Left renal pelvis (tissue), 4 donors: ENCODE results near the gene CAPRIN2. TPM values are rescaled to one million over a fixed set of nuclear protein-coding genes. Genes with fewer than 3 reads are reported as not detected.

Experiments used
- DNase-seq, 4 donors: peaks; one replicate each; pipeline ENCODE4 v3.0.0-alpha.2; 2013; ENCODE audit warnings: low read depth in 4 of 4, low spot score in 3 of 4
- polyA plus RNA-seq, 4 donors: library from polyadenylated mRNA; unstranded; fragments of 120-200 nt; gene quantifications; one replicate each; pipeline ENCODE4 v1.2.1, GENCODE V29; 2013; ENCODE audit not compliant: insufficient read length in 4 of 4

CAPRIN2 gene
- polyA plus RNA-seq, 4 donors: 35.6 to 48.0 (median 37.0) TPM

GRCh38 chr12:30701056-30701455, 53.7 kb downstream of the CAPRIN2 start:
- no peak for DNase-seq

DNA sequence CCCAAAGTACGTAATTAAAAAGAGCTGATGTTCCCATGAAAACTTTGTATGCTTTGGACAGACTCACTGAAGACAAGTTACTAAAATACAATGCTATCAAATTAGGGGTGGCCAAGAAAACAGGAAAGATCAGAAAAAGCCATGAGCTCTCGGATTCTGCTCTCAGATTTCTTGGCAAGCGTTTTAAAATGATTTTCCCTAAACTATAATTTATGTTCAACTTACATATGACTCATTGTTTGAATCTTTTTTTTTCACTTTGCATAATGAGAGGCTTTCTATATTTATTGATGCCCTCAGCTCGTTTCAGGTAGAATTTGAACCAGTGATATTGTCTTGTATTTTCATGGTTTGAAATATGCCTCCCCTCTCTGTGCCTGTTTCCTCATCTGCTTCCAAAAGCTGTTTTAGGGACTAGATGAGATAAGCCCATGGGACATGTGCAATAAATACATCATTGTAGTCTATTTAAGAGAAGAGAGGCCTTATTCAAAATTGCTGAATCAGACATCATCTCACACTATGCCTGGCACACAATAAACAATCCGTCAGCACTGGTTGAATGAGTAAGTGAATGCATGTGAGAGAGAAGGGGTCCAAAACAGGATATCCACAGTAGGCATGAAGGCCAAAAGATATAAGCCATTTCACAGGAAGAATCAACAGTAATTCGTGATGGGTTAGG, 54.4 kb downstream of the CAPRIN2 start:
- DNase-seq: no peak

GRCh38 chr12:30698346-30698745, 56.4 kb downstream of the CAPRIN2 start:
- DNase-seq: no peak

GRCh38 chr12:30696943-30697342, 57.8 kb downstream of the CAPRIN2 start:
- no peak for DNase-seq

DNA sequence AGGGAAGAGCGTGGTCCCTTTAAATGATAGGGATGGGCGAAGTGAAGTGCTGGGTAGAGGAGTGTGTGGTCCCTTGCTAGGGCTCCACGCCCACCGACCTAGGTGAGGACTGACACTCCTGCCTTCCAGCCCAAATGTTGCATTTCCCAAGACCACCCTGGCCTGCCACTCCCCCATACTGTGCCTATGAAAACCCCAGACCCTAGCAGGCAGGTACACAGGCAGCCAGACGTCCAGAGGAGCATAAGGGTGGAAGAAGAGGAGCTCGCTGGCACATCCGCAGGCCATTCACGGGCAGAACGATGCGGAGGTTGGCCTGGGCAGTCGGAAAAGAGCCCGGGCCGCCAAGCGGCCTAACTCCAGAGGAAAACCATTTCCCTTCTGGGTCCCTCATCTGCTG, 58.3 kb downstream of the CAPRIN2 start:
- DNase-seq: no peak

GRCh38 chr12:30696103-30696408, 58.7 kb downstream of the CAPRIN2 start:
- no peak for DNase-seq

DNA sequence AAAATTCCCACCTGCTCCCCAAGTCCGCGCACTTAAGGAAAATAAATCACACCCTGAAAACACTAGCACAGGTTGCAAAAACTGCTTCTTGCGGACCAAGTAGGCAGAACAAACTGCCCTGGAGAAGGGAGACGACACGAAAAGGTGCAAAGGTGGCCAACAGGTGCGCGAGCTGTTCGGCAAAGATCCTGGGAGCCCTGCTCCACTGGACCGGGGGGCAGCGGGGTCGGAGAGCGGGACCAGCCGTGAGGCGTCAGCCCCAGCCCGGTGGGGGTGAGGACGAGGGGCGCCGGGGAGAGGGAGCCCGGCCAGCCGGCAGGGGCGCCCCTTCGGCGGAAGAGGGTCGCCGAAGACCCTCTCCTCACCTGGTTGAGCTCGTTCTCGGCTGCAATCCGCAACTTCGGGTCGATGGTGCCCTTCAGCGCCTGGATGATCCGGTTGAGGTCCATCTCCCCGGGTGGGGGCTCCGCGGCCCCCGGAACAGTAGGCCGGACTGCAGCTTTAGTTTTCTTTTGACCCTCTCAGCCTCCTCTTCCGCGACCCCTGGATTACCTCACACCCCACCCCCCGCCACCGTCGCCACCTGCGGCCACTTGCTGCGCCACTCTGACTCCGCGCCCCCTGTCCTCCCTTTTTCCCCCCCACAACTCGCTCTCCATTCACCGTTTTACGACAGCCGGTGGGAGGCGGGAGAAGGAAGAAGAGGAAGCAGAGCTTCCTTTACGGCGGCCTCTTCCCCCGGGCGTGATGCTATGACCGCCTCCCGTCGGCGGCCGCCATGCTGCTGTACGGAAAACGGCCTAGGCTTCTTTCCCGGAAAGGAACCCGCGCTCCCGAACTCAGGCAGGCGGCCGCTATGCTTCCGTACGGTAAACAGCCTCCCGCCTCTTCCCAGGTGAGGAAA, 59.3 kb downstream of the CAPRIN2 start, which contains the start of gene IPO8:
Gene IPO8 (minus strand): TSS at position 671 of the 904 bp plus-strand sequence. CDS start 222 bp downstream, at position 449.
- DNase-seq: peak; percentile 81 to 92 (median 86)

- peak in 2 of 4 donors; percentile 22 to 25 for DNase-seq
Observed at GRCh38 chr12:30694412-30695198, 60.1 kb downstream of the CAPRIN2 start.

- DNase-seq: no peak
Observed at GRCh38 chr12:30692470-30692869, 62.3 kb downstream of the CAPRIN2 start.

- no peak for DNase-seq
Observed at GRCh38 chr12:30691122-30691879, 63.5 kb downstream of the CAPRIN2 start.

DNA sequence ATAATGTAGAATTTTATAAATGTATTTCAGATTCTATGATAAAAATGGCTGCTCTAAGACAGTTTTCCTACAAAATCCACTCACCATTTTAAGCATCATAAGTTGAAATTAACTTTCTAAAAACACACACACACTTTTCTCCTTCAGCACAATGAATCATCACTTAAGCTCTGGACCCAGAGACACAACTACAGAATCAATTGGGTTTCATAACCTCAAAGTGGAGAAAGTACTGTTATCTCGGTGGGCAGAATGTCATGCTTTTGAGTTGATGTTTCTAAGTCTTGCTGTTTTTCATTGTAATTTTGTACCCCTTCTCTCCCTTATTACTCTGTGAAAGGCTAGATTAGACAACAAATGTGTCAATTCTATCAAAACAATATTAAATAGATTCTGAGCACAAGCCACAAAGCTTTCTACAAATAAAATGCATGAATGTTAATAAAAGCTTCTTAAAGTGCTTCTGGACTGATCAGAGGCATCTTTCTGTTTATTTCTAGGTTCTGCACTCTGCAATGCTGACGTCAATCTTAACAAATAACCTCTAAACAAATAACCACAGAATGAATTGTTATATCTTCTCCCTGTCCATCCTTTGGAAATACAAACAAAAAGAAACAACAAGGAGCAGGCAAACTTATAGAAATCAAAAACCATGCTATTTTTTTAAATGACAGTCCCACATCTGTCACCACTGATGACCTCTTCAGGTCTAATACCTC, 67.3 kb downstream of the CAPRIN2 start:
- DNase-seq: no peak

DNA sequence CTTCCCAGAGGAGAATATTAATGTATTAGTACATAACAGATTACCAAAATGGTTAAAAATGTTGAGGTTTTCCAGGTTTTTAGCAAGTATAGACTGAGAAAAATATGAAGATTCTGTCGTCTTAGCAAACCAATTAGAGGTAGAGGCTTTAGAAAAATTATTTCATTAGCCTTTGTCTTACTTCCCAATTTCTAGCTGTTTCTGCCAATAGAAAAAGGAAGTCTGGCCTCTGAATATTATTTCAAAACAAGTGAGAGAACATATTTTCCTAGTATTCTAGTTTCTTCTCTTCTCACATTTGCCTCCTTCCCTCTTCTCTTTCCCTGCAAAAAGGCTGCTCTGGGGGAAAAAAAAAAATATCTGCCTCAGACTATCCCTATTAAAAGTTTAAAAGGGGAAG, 75.5 kb downstream of the CAPRIN2 start:
- DNase-seq: no peak

DNA sequence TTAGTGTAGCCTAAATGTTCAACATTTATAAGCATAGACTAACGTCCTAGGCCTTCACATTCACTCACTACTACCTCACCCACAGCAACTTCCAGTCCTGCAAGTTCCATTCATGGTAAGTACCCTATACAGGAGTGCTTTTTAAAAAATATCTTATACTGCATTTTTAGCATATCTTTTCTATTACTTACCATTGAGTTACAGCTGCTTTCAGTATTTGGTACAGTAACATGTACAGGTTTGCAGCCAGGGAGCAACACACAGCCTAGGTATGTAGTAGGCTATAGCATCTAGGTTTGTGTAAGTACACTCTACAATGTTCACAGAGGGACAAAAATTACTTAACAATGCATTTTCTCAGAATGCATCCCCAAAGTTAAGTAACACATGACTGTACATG, 76.5 kb downstream of the CAPRIN2 start:
- DNase-seq: no peak

DNA sequence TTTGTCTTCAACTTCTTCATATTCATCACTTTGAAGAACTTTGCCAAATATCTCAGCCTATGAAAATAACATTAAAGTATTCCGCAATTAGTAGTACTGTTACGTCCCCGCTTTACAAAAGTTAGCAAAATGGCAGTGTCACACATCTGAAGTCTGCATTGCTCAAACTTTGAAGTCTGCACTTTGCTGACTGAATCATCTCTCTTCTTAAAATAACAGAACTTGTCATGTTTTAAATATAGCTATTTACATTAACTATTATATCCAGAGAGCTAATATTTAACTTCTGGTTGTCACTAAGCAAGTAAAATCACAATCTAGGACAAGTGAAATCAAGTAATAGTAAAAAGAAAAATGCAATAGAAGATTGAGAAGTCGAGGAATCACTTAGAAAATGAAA, 93.5 kb downstream of the CAPRIN2 start:
- DNase-seq: no peak

Other genes starting within 250 kb of the CAPRIN2 start
- 10 to 100 TPM; 36.4 to 62.7 (median 57.7) TPM for gene IPO8, start 59.1 kb downstream of the CAPRIN2 start, polyA plus RNA-seq
- gene TSPAN11, start 171.8 kb upstream of the CAPRIN2 start, polyA plus RNA-seq: 1 to 10 TPM; 2.8 to 6.1 (median 4.8) TPM